HG02884 (cell line): ENCODE measurements around the gene PFN3.
"Not testable (repeated sequence)": the region's sequence is repeated elsewhere in the genome, so short reads cannot be mapped to it uniquely, and the experiment has no call there.

Source experiments
- ATAC-seq: cut with Tn5 transposase; IDR thresholded peaks from one replicate; pipeline ENCODE4 v1.9.1; 2021; ENCODE audit warnings: mild to moderate bottlenecking, moderate library complexity; ENCODE audit not compliant: unreplicated experiment

The PFN3 gene

DNA sequence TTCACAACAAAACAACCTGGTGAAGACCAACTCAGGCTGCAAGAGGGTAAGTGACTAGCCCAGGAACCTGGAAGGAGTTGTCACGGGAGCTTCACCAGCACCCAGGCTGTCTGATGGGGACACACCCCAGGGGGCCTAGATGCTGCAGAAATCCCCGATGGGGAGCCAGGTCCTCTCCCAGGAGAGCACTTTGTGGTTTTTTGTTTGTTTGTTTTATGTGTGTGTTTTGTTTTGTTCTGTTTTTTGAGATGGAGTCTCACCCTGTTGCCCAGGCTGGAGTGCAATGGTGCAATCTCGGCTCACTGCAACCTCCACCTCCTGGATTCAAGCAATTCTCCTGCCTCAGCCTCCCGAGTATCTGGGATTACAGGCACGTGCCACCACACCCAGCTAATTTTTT lies 24.9 kb downstream of the PFN3 start:
- not testable (repeated sequence) for ATAC-seq

DNA sequence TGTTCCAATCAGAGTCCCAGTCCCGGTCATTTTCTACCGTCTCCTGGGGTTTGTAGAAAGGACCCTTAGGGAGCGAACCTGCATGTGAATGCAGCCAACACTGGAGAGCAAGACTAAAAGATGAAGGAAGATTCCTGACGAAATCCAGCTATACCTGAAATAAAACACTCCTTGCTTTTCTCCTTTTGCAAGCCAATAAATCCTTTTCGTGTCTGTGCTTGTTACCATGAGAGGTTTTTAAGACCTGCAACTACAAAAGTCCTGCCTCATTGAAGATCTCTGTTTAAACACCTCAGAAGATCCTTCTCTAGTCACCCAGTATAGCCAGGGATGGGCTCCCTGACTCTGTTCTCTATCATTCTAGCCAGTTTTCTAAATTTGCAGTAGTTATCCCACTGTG lies 26.2 kb downstream of the PFN3 start:
- no peak for ATAC-seq

- ATAC-seq, result no peak
Observed at GRCh38 chr5:177373806-177374205, 26.7 kb downstream of the PFN3 start.

DNA sequence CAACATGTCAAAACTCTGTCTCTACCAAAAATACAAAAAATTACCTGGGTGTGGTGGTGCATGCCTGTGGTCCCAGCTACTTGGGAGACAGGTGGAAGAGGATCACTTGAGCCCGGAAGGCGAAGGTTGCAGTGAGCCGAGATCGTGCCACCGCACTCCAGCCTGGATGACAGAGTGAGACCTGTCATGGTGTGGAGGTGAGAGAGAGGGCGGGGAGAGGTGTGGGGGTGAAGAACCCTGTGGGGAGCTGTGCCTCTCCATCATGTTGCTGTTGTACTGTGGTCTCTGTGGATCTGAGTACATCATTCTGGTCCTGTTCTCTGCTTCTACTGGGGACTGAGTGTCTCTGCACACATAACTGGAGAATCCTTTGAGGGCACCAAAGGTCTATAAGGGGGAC lies 27.6 kb downstream of the PFN3 start:
- no peak for ATAC-seq

DNA sequence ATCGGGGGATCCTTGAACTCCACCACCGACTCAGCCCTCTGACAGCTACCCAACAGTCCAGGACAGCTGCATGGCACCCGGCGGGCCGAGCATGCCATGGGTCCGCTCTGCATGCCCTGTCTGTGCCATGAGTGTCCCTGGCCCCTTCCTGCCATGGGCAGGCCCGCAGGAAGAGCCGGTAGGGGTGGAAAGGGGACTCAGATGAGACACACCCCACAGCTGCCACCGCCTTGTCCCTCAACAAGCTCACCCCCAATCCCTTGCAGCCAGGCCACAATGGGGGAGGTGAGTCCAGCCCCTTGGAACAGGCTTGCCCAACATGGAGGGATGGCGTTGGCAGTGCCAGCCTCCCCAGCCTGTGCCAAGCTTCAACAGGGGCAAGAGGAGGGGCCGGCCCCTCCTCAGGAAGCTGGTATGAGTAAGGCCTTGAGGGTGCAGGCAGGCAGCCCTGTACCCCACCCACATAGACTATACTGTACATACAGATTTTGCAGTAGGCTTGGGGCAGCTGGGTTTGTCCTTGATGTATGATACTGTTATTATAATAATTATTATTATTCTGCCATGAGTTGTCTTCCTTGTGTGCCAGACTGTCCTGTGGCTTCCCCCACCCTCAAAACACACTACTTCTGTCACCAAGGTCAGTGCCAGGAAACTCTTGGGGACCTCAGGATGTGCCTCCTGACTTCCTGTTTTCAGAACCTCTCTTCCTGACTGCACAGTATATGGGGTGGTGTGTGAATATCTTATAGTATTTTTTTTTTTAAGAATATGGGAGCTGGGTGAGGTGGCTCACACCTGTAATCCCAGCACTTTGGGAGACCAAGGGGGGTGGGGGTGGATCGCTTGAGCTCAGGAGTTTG lies 28.2 kb downstream of the PFN3 start:
- ATAC-seq, result no peak

- no peak for ATAC-seq
Observed at GRCh38 chr5:177371120-177372033, 29.1 kb downstream of the PFN3 start.

GRCh38 chr5:177370488-177371119 lies 29.9 kb downstream of the PFN3 start:
- peak; percentile 60 for ATAC-seq

DNA sequence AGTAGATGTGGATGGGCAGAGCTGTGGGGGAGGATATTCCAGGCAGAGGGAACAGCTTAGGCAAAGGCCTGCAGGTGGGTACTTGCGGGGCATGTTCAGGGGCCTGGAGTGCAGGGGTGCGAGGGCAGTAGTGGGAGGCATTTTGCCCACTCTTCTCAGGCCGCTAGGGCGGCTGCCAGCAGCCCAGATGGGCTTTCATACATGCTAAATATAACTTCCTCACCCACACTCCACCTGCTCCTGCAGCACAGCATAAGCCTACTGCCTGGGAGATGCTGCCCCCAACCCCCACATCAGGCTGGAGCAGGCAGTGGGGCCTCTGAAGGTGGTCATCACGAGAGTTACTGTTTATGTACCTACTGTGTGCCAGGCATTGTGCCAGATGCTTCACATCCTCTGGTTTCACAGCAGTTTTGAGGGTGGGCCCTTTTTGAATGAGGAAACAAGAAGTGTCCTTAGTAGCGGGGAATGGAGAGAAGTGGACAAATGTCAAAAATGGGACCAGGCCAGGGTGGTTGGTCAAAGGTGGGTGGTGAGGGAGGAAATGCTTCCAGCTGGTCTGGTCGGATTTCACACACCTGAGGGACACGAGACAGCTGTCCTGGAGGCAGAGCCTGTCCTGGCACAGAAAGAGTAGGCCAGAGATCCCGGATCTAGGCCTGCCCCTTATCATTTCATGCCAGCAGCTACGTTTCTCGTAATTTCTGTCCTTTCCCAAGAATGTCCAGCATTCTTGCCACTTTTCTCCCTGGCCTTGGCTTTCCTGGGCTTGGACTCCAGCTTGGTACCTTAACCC lies 30.6 kb downstream of the PFN3 start:
- ATAC-seq, result no peak

DNA sequence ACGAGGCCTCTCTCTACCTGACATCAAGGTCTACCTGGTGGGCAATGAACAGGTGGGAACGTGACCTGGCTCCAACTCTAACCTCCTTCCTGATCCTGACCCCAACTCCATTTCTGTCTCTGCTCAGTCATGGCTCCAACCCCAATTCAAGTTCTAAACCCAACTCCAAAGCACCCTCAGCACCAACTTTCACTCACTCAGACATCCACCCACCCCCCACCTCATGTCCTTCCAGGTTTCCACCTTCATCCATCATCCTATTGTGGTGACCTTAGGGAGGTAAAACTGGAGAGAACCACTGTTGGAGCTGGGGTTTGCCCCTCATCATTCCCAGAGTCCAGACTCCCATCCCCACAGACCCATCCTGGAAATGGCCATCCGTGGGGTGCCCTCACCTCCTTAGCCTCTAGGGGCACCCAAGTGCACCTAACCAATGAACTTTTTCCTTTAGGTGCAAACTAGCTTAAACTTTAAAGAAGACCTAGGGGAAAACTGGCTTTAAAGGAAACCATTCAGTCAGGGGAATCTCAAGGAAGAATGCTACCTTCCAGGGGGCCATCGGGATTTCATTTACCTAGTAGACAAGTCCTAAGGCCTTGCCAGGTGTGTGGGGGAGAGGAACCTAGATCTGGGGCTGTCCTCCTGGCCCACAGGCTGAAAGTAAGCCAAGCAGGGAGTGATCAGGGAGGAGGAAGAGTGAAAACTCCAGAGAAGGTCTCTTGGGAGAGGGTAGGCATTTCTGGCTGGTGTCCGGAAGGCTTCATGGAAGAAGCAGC lies 31.4 kb downstream of the PFN3 start:
- no peak for ATAC-seq

DNA sequence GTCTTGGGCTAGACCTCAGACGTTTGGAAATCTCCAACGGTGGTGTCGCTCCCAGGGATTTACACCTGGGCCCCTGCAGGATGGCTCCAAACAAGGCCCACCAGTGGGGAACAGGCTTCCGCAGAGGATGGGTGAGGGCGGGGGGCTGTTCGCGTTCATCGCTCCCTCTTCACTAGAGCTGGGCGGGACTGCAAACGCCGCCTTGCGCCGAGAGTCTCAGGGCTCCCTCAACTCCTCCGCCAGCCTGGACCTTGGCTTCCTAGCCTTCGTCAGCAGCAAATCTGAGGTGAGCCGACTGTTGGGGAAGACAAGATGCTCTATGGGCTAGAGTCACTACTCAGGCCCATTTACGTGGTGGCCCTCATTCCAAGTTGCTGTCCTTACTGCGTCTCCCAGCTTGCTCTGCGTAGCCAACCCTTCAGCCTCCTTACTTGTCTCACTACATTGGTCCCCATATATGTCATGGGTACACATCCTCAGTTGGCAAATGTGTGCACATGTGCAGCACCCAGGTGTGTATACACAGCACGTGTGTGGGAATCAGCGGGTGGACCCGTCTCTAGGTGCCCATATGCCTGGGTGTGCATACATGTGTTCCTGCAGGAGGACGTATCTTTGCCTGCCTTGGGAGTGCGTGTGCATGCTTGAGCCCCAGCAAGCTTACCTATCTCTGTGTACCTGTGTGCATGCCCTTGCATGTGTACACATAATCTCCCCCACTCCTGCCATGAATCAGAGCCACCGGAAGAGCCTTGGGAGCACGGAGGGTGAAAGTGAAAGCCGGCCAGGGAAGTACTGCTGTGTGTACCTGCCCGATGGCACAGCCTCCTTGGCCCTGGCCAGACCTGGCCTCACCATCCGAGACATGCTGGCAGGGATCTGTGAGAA lies 32.2 kb downstream of the PFN3 start:
- no peak for ATAC-seq

DNA sequence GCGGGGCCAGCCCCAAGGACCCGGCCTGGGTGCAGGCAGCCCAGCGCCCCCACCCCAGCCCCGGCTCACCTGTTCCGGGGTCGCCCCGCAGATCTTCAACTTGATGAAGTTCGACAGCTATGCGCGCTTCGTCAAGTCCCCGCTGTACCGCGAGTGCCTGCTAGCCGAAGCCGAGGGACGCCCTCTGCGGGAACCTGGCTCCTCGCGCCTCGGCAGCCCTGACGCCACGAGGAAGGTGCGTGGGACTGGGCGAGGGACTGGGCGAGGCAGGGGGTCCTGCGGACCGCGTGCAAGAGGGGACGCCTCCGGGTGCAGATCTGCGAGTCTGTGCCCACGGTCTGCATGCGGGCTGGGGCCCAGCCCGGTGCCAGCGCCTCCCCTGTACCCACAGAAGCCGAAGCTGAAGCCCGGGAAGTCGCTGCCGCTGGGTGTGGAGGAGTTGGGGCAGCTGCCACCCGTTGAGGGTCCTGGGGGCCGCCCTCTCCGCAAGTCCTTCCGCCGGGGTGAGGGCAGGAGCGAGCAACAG lies 33.1 kb downstream of the PFN3 start:
- ATAC-seq, result no peak

- no peak for ATAC-seq
Observed at GRCh38 chr5:177366528-177367322, 33.7 kb downstream of the PFN3 start.

GRCh38 chr5:177365845-177366527 lies 34.5 kb downstream of the PFN3 start:
- no peak for ATAC-seq

GRCh38 chr5:177364159-177364962 lies 36.1 kb downstream of the PFN3 start:
- no peak for ATAC-seq

DNA sequence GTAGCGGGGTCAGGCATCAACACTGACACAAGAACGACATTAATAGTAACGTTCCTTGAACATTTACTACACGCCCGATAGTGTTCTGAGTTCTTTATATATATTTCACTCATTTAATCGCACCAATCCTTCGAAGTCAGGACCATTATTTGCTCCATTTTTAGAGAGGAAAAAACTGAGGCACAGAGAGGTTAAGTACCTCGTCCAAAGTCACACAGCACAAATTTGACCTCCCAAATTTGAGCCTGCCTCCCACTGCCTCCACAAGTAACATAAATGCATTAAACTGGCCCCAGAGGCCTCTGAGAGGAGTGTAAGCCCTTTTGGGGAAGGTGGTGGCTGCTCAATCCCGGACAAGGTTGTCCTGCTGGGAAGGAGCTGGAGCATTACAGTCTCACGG lies 36.9 kb downstream of the PFN3 start:
- ATAC-seq, result no peak
